Mucosa of descending colon (tissue), 3 donors: ENCODE data around the gene PLCXD1. TPM values are rescaled to one million over a fixed set of nuclear protein-coding genes. Genes with fewer than 3 reads are reported as not detected.
A peak's percentile ranks its signal among the peaks of the same experiment; 100 is the strongest.

Experiments used
- ATAC-seq: fragments of 200-7000 bp; cut with Tn5 transposase; one replicate; pipeline ENCODE4 v1.9.1; 2020; ENCODE audit warnings: mild to moderate bottlenecking, moderate library complexity
- DNase-seq, 3 donors: peaks; one replicate each; pipeline ENCODE4 v3.0.0-alpha.2; 2020
- H3K36me3 ChIP-seq: fragments of 200-600 bp; one replicate; pipeline ENCODE4 v1.8.0; 2021; ENCODE audit warnings: low read depth, mild to moderate bottlenecking
- H3K4me1 ChIP-seq: fragments of 200-600 bp; one replicate; pipeline ENCODE4 v1.8.0; 2021; ENCODE audit warnings: low read depth, mild to moderate bottlenecking
- H3K4me3 ChIP-seq: fragments of 200-600 bp; one replicate; pipeline ENCODE4 v1.8.0; 2021; ENCODE audit warnings: mild to moderate bottlenecking
- H3K9me3 ChIP-seq: fragments of 200-600 bp; one replicate; pipeline ENCODE4 v1.8.0; 2021; ENCODE audit warnings: mild to moderate bottlenecking
- intact Hi-C, 2 donors: fragments of 100-400 bp; cut with DNase I in 1 of 2; cut with micrococcal nuclease in 1 of 2; formaldehyde crosslinking; loops; one replicate each; pipeline versions ENCODE4 v1.11.0 to v1.11.1; 2022; cut with DNase I, micrococcal nuclease
- total RNA-seq, 3 donors: library from RNA; stranded (reverse); fragmentation: NEBNext Ultra II Directional in 2 of 3; extraction: Animal tissue kit (Norgen Biotek cat#: 25700) in 2 of 3; gene quantifications; one replicate each; pipeline versions ENCODE4 v1.2.1 to v1.2.4, GENCODE V29; 2021 to 2023
- TF ChIP-seq, protein P1 (sequence below): fragments of 200-600 bp; IDR thresholded peaks from one replicate; pipeline ENCODE4 v1.8.0; 2022; ENCODE audit warnings: antibody characterized with exemption, mild to moderate bottlenecking
- donor health status: DM: no; HTN: no; CAD: no; lungs with moderate emphysema.
- donor health status: DM: no; HTN: no; CAD: no.
- donor health status: DM: no; HTN: yes; CAD: no.

PLCXD1 gene
- total RNA-seq, 3 donors from 2014 or later = 12.6 to 20.7 (median 13.8) TPM

DNA sequence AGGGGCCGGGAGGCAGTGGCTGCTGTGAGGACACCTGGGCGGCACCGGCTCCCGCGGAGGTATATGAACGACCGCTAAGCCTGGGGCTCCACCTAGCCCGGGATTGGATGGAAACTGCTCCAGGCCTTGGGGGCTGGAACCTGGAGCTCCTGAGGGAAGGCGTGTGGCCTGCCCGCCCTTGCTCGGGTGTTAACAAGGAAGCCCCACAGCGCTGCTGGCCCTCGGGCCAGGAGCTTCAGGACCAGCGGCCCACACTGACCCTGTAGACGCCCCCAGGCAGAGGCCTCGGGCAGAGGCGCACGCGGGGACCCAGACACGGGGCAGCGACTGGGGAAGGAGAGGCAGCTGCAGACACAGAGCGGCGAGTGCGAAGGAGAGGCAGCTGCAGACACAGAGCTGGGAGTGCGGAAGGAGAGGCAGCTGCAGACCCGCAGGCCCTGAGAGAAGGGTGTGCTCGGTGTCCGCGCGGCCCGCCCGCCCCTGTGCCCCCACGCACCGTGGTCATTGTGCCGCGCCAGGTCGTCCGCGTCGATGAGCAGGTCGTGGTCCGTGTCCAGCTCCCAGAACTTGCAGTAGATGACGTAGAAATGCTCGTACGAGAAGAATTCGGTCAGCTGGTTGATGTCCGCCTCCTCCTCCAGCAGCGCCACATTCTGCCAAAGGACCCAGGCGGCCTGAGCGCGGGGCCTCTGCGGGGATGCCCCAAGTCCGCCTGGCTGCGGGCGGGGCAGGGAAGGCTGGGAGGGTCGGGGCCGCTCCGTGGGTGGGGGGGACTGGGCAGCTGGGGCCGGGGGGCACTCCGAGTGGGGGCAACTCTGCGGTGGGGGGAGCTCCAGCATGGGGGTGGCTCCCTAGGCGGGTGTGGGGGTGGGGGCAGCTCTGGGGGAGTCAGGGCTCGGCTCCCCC lies 64.1 kb downstream of the PLCXD1 start:
- DNase-seq (peak in 2 of 3 donors; percentile 15 to 24), ATAC-seq (no peak)
- TF ChIP-seq, protein P1, sequence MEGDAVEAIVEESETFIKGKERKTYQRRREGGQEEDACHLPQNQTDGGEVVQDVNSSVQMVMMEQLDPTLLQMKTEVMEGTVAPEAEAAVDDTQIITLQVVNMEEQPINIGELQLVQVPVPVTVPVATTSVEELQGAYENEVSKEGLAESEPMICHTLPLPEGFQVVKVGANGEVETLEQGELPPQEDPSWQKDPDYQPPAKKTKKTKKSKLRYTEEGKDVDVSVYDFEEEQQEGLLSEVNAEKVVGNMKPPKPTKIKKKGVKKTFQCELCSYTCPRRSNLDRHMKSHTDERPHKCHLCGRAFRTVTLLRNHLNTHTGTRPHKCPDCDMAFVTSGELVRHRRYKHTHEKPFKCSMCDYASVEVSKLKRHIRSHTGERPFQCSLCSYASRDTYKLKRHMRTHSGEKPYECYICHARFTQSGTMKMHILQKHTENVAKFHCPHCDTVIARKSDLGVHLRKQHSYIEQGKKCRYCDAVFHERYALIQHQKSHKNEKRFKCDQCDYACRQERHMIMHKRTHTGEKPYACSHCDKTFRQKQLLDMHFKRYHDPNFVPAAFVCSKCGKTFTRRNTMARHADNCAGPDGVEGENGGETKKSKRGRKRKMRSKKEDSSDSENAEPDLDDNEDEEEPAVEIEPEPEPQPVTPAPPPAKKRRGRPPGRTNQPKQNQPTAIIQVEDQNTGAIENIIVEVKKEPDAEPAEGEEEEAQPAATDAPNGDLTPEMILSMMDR = no peak
- Histone ChIP-seq H3K4me1 (no peaks in the 10 kb centered on the region), H3K36me3 (no peaks in the 10 kb centered on the region), H3K9me3 (no peaks in the 10 kb centered on the region), H3K4me3 (no peak overlapping the region)
- intact Hi-C loops = no loop called here

DNA sequence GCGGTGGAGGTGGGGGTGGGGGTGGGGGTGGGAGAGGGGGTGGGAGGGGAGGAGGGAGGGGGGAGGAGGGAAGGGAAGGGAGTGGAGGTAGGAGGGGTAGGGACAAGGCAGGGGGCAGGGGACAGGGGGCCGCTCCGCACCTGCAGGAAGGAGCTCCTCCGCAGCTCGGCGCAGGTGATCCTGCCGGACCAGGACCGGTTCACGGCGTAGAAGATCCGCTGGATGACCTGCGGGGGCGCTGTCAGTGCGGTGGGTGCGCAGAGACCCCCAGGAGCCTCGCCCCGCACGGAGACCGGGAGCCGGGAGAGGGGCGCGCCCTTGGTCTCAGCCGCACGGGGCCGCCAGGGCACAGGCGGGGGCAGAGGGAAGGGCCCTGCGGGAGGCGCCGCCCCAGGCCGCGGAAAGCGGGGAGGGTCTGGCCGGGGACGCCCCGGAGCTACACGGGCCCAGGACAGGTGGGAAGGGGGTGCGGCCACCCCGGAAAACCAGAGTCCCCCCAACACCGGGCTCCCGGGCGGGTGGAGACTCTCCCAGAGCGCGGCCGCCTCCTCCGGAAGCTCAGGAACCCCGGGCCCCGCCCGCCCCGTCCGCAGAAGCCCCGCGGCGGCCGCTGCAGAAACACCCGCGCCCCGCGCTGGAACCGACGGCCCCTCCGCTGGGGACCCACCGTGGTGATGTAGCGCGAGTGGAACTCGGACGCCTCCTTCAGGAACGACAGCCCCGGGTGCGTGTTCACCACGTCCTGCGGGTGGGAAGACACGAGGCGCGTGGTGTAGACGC lies 65.0 kb downstream of the PLCXD1 start:
- H3K9me3 ChIP-seq = no peaks in the 10 kb centered on the region

DNA sequence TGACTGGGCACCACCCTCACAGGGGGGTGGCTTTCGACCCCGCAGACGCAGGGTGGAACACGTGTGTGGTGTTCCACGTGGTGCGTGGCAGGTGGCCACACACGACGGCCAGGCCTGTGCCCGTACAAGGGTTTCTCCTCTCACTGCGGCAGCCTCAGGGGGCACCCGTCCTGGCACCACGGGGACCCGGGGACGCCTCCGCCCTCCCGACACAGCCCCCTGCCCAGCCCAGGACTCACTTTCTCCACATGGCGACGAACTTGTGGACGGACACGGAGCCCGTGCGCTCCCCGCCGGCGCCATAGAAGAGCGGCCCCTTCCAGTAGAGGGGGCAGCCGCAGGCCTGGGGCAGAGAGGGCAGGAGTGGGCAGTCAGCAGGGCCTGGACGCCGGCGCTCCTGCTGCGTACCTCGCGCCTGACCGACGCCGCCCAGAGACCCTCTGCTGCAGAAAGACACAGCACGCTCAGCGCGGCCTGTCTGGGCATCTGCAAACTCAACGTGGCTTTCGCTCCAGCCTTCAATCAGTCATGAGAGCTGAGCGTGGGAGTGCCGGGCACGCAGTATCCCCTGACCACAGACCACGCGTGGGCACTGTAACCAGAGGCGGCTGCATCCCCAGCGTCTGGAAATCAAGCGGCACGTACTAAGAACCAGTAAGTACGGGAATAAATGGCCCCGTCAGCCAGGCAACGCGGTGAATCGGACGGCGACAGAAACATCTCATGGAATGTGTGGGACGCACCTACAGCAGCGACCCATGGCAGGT lies 66.4 kb downstream of the PLCXD1 start:
- no peak for ATAC-seq
- DNase-seq = peak in 1 of 3 donors; percentile 45
- no peaks in the 10 kb centered on the region for H3K4me1 ChIP-seq
- H3K4me3 ChIP-seq = no peak overlapping the region
- intact Hi-C loops = no loop called here
- H3K36me3 ChIP-seq = no peaks in the 10 kb centered on the region
- H3K9me3 ChIP-seq = no peaks in the 10 kb centered on the region
- TF ChIP-seq, protein P1 = no peak

More for the DNA sequence above, 65.0 kb downstream of the PLCXD1 start:
- no peaks in the 10 kb centered on the region for H3K36me3 ChIP-seq
- ATAC-seq (no peak), DNase-seq (peak in 2 of 3 donors; percentile 21 to 43)
- TF ChIP-seq, protein P1 = no peak
- intact Hi-C loops = no loop called here
- H3K4me1 ChIP-seq = no peaks in the 10 kb centered on the region
- H3K4me3 ChIP-seq = no peak overlapping the region

DNA sequence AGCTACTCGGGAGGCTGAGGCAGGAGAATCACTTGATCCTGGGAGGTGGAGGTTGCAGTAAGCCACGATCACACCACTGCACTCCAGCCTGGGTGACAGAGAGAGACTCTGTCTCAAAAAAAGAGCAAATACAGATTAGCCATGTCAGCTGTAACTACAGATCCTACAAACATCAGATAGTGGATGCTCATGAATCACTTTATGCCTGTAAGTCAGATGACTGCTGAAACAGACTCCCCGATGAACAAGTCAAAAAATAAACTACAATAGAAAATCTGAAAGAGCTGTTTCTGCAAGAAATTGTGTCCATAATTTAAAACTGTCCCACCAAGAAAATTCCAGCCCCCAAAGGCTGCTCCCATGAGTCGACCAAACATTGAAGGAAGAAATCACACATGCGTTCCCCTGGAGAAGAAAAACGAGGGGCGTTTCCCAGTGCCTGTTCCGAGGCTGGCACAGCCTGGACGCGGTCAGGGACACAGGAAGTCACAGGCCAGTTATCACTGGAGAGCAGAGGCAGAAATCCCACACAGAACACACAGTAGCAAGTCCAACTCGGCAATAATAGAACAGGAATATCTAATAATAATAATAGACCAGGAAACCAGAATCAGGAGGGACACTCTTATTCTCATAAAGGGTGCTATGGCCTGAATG lies 67.4 kb downstream of the PLCXD1 start:
- Histone ChIP-seq H3K36me3 (no peaks in the 10 kb centered on the region), H3K4me3 (no peak overlapping the region), H3K4me1 (no peaks in the 10 kb centered on the region), H3K9me3 (no peaks in the 10 kb centered on the region)
- intact Hi-C loops = no loop called here
- no peak for DNase-seq
- no peak for ATAC-seq
- TF ChIP-seq, protein P1 = no peak

DNA sequence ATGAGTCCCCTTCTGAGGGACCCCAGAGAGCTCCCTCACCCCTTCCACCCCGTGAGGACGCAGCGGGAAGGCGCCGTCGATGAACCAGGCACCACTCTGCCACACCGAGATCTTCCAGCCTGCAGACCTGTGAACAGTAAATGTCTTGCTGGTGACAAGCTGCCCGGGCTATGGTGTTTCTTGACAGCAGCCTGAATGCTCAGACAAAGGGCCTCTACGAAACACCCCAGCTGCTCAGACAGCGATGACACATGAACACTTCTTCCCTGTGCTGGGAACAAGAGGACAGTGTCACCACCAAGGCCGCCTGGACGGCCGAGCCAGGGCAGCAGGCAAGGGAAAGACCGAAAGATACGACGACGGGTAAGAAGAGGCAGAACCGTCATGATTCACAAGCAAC lies 68.0 kb downstream of the PLCXD1 start:
- no peaks in the 10 kb centered on the region for H3K4me1 ChIP-seq
- peak in 1 of 3 donors; percentile 27 for DNase-seq
- ATAC-seq = no peak
- TF ChIP-seq, protein P1 = no peak
- intact Hi-C loops = no loop called here
- H3K9me3 ChIP-seq = no peaks in the 10 kb centered on the region
- H3K36me3 ChIP-seq = no peaks in the 10 kb centered on the region
- no peak overlapping the region for H3K4me3 ChIP-seq
